UCSD-AML1 (cell line): ENCODE data around the gene KLHL6.
"Not testable (repeated sequence)": the region's sequence is repeated elsewhere in the genome, so short reads cannot be mapped to it uniquely, and the experiment has no call there.

Source experiments
- DNase-seq: peaks from one replicate; lab custom pipeline; 2025; ENCODE audit not compliant: unreplicated experiment; lab: John Stamatoyannopoulos, UW

Gene KLHL6

GRCh38 chr3:183555541-183556081 lies at the start of gene KLHL6:
Gene KLHL6 (minus strand): TSS chr3:183555706. CDS start chr3:183555653, 53 bp downstream.
- peak; percentile 87 for DNase-seq

GRCh38 chr3:183597959-183598358 lies 42.5 kb upstream of the KLHL6 start:
- no peak for DNase-seq

- no peak for DNase-seq
These were observed 39.1 kb upstream of the KLHL6 start for GRCh38 chr3:183594636-183595035.

- DNase-seq = no peak
These were observed 37.3 kb upstream of the KLHL6 start for GRCh38 chr3:183592821-183593220.

GRCh38 chr3:183591881-183592521 lies 36.5 kb upstream of the KLHL6 start:
- no peak for DNase-seq

- DNase-seq = no peak
These were observed 34.9 kb upstream of the KLHL6 start for GRCh38 chr3:183590442-183590841.

GRCh38 chr3:183587336-183587735 lies 31.8 kb upstream of the KLHL6 start:
- no peak for DNase-seq

- no peak for DNase-seq
These were observed 31.0 kb upstream of the KLHL6 start for GRCh38 chr3:183586477-183586876.

GRCh38 chr3:183584914-183585280 lies 29.4 kb upstream of the KLHL6 start:
- DNase-seq = no peak

- DNase-seq = peak; percentile 19
These were observed 28.9 kb upstream of the KLHL6 start for GRCh38 chr3:183584246-183584913.

GRCh38 chr3:183583331-183584245 lies 28.1 kb upstream of the KLHL6 start:
- no peak for DNase-seq

- DNase-seq = no peak
These were observed 26.7 kb upstream of the KLHL6 start for GRCh38 chr3:183582161-183582560.

- DNase-seq = no peak
These were observed 26.1 kb upstream of the KLHL6 start for GRCh38 chr3:183581496-183582155.

GRCh38 chr3:183579967-183580900 lies 24.7 kb upstream of the KLHL6 start:
- DNase-seq = no peak

GRCh38 chr3:183578179-183578578 lies 22.7 kb upstream of the KLHL6 start:
- DNase-seq = no peak

GRCh38 chr3:183577346-183577745 lies 21.8 kb upstream of the KLHL6 start:
- DNase-seq = no peak

GRCh38 chr3:183576487-183577107 lies 21.1 kb upstream of the KLHL6 start:
- no peak for DNase-seq

- no peak for DNase-seq
These were observed 17.4 kb upstream of the KLHL6 start for GRCh38 chr3:183572935-183573334.

- not testable (repeated sequence) for DNase-seq
These were observed 14.7 kb upstream of the KLHL6 start for GRCh38 chr3:183570191-183570590.
